Endothelial cell of umbilical vein (primary cell): ENCODE measurements around the gene ENTR1. TPM values are rescaled to one million over a fixed set of nuclear protein-coding genes. Genes with fewer than 3 reads are reported as not detected.

Source experiments
- BruUV-seq: library from RNA; stranded (reverse); fragments of 400-500 nt; replicated peaks from 2 replicates; lab custom pipeline; 2021; lab: Mats Ljungman, UMichigan
- CTCF ChIA-PET: fragments of 300-600, 350-600 bp; sonication (Branson Sonifier 250); formaldehyde crosslinking; loops from one replicate; lab custom pipeline; 2021; ENCODE audit warnings: antibody characterized with exemption, inconsistent platforms; lab: Charles Lee
- POLR2A ChIA-PET: fragments of 300-600, 350-600 bp; sonication (Branson Sonifier 250); formaldehyde crosslinking; loops from one replicate; lab custom pipeline; 2021; ENCODE audit warnings: antibody characterized with exemption, inconsistent platforms; lab: Charles Lee
- DNase-seq: peaks from one replicate; pipeline ENCODE4 v3.0.0-alpha.2; 2011; ENCODE audit warnings: low read depth, low spot score
- FAIRE-seq: peaks from 2 replicates; lab custom pipeline; 2011; peaks lifted over from hg19 to GRCh38; lab: Jason Lieb, UNC
- H2AFZ ChIP-seq: 2 replicates; pipeline ENCODE4 v1.6.0; 2012; ENCODE audit warnings: low read depth, low read length, control low read depth, inconsistent platforms
- H3K27ac ChIP-seq: 2 replicates; pipeline ENCODE4 v1.5.1; 2011; ENCODE audit warnings: low read depth, mild to moderate bottlenecking, control low read depth, low read length, moderate library complexity; ENCODE audit not compliant: insufficient read depth
- H3K27me3 ChIP-seq, 2 experiments: 2 replicates each; pipeline versions ENCODE4 v1.6.0 to v1.6.1; 2011; ENCODE audit warnings: low read length in 2 of 2, mixed read lengths in 1 of 2; ENCODE audit not compliant: control insufficient read depth in 2 of 2, insufficient read depth in 2 of 2
- H3K36me3 ChIP-seq, 2 experiments: 2 replicates in 1 of 2; 3 replicates in 1 of 2; pipeline ENCODE4 v1.5.1; 2011; ENCODE audit warnings: low read length in 2 of 2, mild to moderate bottlenecking in 1 of 2, moderate library complexity in 1 of 2; ENCODE audit not compliant: control insufficient read depth in 2 of 2, insufficient read depth in 2 of 2; ENCODE audit errors: extremely low read depth in 1 of 2
- H3K4me1 ChIP-seq: 3 replicates; pipeline ENCODE4 v1.5.1; 2011; ENCODE audit warnings: mild to moderate bottlenecking, low read length; ENCODE audit not compliant: control insufficient read depth, insufficient read depth; ENCODE audit errors: extremely low read depth
- H3K4me2 ChIP-seq: 2 replicates; pipeline ENCODE4 v1.6.1; 2011; ENCODE audit warnings: low read length, control low read depth, mixed read lengths; ENCODE audit not compliant: insufficient read depth
- H3K4me3 ChIP-seq, 3 experiments: fragments of 200-600 bp in 1 of 3; sonication (generic), shearing (Covaris generic) in 1 of 3; replicated peaks in 1 of 3; 2 replicates each; pipeline ENCODE4 v1.5.1; 2011 to 2016; ENCODE audit warnings: control low read depth in 3 of 3, low read length in 3 of 3, mild to moderate bottlenecking in 2 of 3, inconsistent platforms in 1 of 3, low read depth in 1 of 3, moderate library complexity in 1 of 3; ENCODE audit not compliant: insufficient read depth in 1 of 3
- H3K79me2 ChIP-seq: 2 replicates; pipeline ENCODE4 v1.6.0; 2012; ENCODE audit warnings: low read length, inconsistent platforms; ENCODE audit not compliant: control insufficient read depth, insufficient read depth
- H3K9ac ChIP-seq: replicated peaks from 2 replicates; pipeline ENCODE3; 2011; ENCODE audit warnings: low read length, control low read depth; ENCODE audit not compliant: insufficient read depth; ENCODE audit errors: extremely low read depth
- H3K9me1 ChIP-seq: replicated peaks from 3 replicates; pipeline ENCODE4 v1.6.0; 2011; ENCODE audit warnings: mild to moderate bottlenecking, low read length; ENCODE audit not compliant: control insufficient read depth, insufficient read depth; ENCODE audit errors: extremely low read depth
- H3K9me3 ChIP-seq: replicated peaks from 2 replicates; pipeline ENCODE4 v1.5.1; 2012; ENCODE audit warnings: low read length, inconsistent platforms; ENCODE audit not compliant: control insufficient read depth, insufficient read depth
- H4K20me1 ChIP-seq: replicated peaks from 2 replicates; pipeline ENCODE3; 2011; ENCODE audit warnings: mild to moderate bottlenecking, low read length; ENCODE audit not compliant: control insufficient read depth, insufficient read depth; ENCODE audit errors: extremely low read depth
- CTCF ChIP-seq, 2 donors: IDR thresholded peaks; 1 replicate in 1 of 2; 2 replicates in 1 of 2; pipeline ENCODE4 v1.5.1; 2011; ENCODE audit warnings: low read length in 2 of 2, mild to moderate bottlenecking in 2 of 2, moderate library complexity in 2 of 2, control low read depth in 1 of 2, inconsistent platforms in 1 of 2, low read depth in 1 of 2; ENCODE audit not compliant: insufficient read depth in 1 of 2; ENCODE audit errors: extremely low read depth in 1 of 2
- EZH2 ChIP-seq: IDR thresholded peaks from 2 replicates; pipeline ENCODE4 v1.6.1; 2012; ENCODE audit warnings: borderline replicate concordance, low read depth, mild to moderate bottlenecking, moderate library complexity, low read length, inconsistent platforms; ENCODE audit not compliant: severe bottlenecking
- FOS ChIP-seq: IDR thresholded peaks from 2 replicates; pipeline ENCODE4 v1.6.1; 2011; ENCODE audit warnings: mild to moderate bottlenecking, low read length, moderate library complexity, borderline replicate concordance; ENCODE audit not compliant: insufficient read depth
- GATA2 ChIP-seq: IDR thresholded peaks from 2 replicates; pipeline ENCODE4 v1.7.0; 2011; ENCODE audit warnings: low read depth, mild to moderate bottlenecking, moderate library complexity, mixed read lengths, low read length; ENCODE audit not compliant: insufficient read length, insufficient read depth
- JUN ChIP-seq: IDR thresholded peaks from 2 replicates; pipeline ENCODE4 v1.6.1; 2011; ENCODE audit warnings: borderline replicate concordance, low read depth; ENCODE audit not compliant: insufficient read length, insufficient read depth
- MAX ChIP-seq: IDR thresholded peaks from 2 replicates; pipeline ENCODE4 v1.6.1; 2011; ENCODE audit not compliant: insufficient read depth, insufficient read length
- MYC ChIP-seq: IDR thresholded peaks from one replicate; pipeline ENCODE4 v1.6.1; 2011; ENCODE audit warnings: mild to moderate bottlenecking, low read depth, low read length
- POLR2A ChIP-seq: IDR thresholded peaks from 2 replicates; pipeline ENCODE4 v1.6.1; 2012; ENCODE audit warnings: low read depth, mild to moderate bottlenecking, control low read depth, low read length
- POLR2AphosphoS5 ChIP-seq: IDR thresholded peaks from 2 replicates; pipeline ENCODE4 v1.6.1; 2012; ENCODE audit warnings: low read depth, mild to moderate bottlenecking, control low read depth, low read length, moderate library complexity; ENCODE audit not compliant: insufficient read depth
- dilution Hi-C: fragments of 300-500 bp; cut with MboI; formaldehyde crosslinking; loops from one replicate; pipeline ENCODE4 v1.15.0; 2019; ENCODE audit warnings: low sequenced_read_pairs; ENCODE audit not compliant: extremely low pct_ligation_motif_present
- intact Hi-C: fragments of 100-400 bp; cut with micrococcal nuclease; formaldehyde crosslinking; loops from one replicate; pipeline ENCODE4 v1.10.0; 2022
- polyA plus RNA-seq, 4 experiments: library from polyadenylated mRNA; depleted of rRNA in 3 of 4; stranded (reverse) in 3 of 4; unstranded in 1 of 4; fragments of >200 nt; gene quantifications; 2 replicates each; pipeline versions ENCODE4 v1.2.1 to v1.2.3, GENCODE V29; 2011 to 2012; ENCODE audit warnings: missing spikeins in 1 of 4
- total RNA-seq: library from RNA; stranded (reverse); gene quantifications from 2 replicates; pipeline ENCODE4 v1.2.3, GENCODE V29; 2021

ENTR1 gene
- total and polyA plus RNA-seq, 2 donors (not counting 3 experiments of a cell fraction or from before 2014, with no cell fraction given) = 36.0 to 61.6 TPM

- Histone ChIP-seq H3K27me3 (no peaks in the 10 kb centered on the region), H3K9me3 (no peaks in the 10 kb centered on the region), H3K36me3 (peaks cover 0 to 19% of the 10 kb centered on the region in 2 experiments), H3K9ac (no peak overlapping the region), H3K4me2 (no peak overlapping the region), H2AFZ (no peak overlapping the region), H3K79me2 (peaks cover 16% of the 10 kb centered on the region), H3K27ac (no peak overlapping the region), H3K9me1 (no peaks in the 10 kb centered on the region), H3K4me1 (peaks cover 9% of the 10 kb centered on the region), H4K20me1 (no peaks in the 10 kb centered on the region), H3K4me3 (no peak overlapping the region)
- ChIA-PET POLR2A (no interaction called here), CTCF (no interaction called here)
- intact Hi-C loops = no loop called here
- FAIRE-seq = no peak
- BruUV-seq = no TSS peak
- no peak for TF ChIP-seq GATA2
- no peak for TF ChIP-seq MAX
- no peak for TF ChIP-seq POLR2AphosphoS5
- no peak for TF ChIP-seq JUN
- TF ChIP-seq MYC = no peak
- TF ChIP-seq CTCF (IDR thresholded peaks at IDR 0.05; ENCODE audit: extremely low read depth in 1 of 2, insufficient read depth in 1 of 2, low read depth in 1 of 2, low read length in 2 of 2) = no peak
- no peak for TF ChIP-seq FOS
- no peak for TF ChIP-seq POLR2A
- TF ChIP-seq EZH2 = no peak
- dilution Hi-C loops = no loop called here
- no peak for DNase-seq
Observed at GRCh38 chr9:136403538-136403914, 6.9 kb downstream of the ENTR1 start.
